GM21529 (cell line): ENCODE data around the gene SH3RF3.

ENCODE experiments used
- ATAC-seq: cut with Tn5 transposase; IDR thresholded peaks from one replicate; pipeline ENCODE4 v1.9.1; 2021; ENCODE audit not compliant: unreplicated experiment

Gene SH3RF3

GRCh38 chr2:109256111-109256510, 127.1 kb downstream of the SH3RF3 start:
- no peak for ATAC-seq

GRCh38 chr2:109256921-109257320, 127.9 kb downstream of the SH3RF3 start:
- ATAC-seq, result no peak

- no peak for ATAC-seq
These were observed 128.6 kb downstream of the SH3RF3 start for GRCh38 chr2:109257653-109258052.

- no peak for ATAC-seq
These were observed 129.4 kb downstream of the SH3RF3 start for GRCh38 chr2:109258376-109258775.

GRCh38 chr2:109258905-109259540, 130.0 kb downstream of the SH3RF3 start:
- no peak for ATAC-seq

GRCh38 chr2:109259671-109260070, 130.7 kb downstream of the SH3RF3 start:
- ATAC-seq, result no peak

GRCh38 chr2:109260116-109260855, 131.3 kb downstream of the SH3RF3 start:
- no peak for ATAC-seq

GRCh38 chr2:109260886-109261700, 132.1 kb downstream of the SH3RF3 start:
- no peak for ATAC-seq

GRCh38 chr2:109261906-109262631, 133.1 kb downstream of the SH3RF3 start:
- no peak for ATAC-seq

- ATAC-seq, result no peak
These were observed 135.8 kb downstream of the SH3RF3 start for GRCh38 chr2:109264595-109265328.

- ATAC-seq, result no peak
These were observed 136.4 kb downstream of the SH3RF3 start for GRCh38 chr2:109265369-109265768.

GRCh38 chr2:109265953-109266352, 136.9 kb downstream of the SH3RF3 start:
- no peak for ATAC-seq

GRCh38 chr2:109266496-109266895, 137.5 kb downstream of the SH3RF3 start:
- no peak for ATAC-seq

- ATAC-seq, result no peak
These were observed 138.2 kb downstream of the SH3RF3 start for GRCh38 chr2:109266998-109267854.

- no peak for ATAC-seq
These were observed 139.9 kb downstream of the SH3RF3 start for GRCh38 chr2:109268916-109269315.

- no peak for ATAC-seq
These were observed 140.9 kb downstream of the SH3RF3 start for GRCh38 chr2:109269706-109270504.

- ATAC-seq, result no peak
These were observed 141.7 kb downstream of the SH3RF3 start for GRCh38 chr2:109270505-109271312.

- no peak for ATAC-seq
These were observed 142.9 kb downstream of the SH3RF3 start for GRCh38 chr2:109271920-109272319.
